Measurements from ENCODE around the gene PCSK5.
"Not testable (repeated sequence)": the region's sequence is repeated elsewhere in the genome, so short reads cannot be mapped to it uniquely, and the experiment has no call there.

The PCSK5 gene

GRCh38 chr9:76007935-76008334 lies 117.5 kb downstream of the PCSK5 start:
- DNase-seq (ENCODE audit: low read depth): no peak

DNA sequence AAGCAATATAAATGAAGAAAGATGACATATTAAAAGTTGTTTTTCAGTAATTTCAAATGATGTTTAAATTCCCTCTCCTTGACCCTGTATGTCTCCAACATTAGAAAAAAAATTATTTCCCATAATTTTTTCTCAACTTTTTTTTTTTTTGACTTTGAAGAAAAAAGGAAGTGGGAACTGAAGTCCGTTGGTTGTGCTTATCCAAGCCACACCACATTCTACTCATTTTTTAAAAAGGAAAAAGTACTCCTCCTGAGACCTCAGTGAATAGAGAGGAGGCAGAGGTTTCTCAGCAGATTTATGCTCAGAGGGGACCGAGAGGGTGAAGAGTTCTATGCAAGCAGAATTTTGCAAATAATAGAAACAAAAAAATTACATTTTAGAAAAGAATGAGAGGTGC lies 123.3 kb downstream of the PCSK5 start:
- no peak for DNase-seq (ENCODE audit: low read depth)

- DNase-seq (ENCODE audit: low read depth): no peak
Observed at GRCh38 chr9:76018235-76018634, 127.8 kb downstream of the PCSK5 start.

- DNase-seq (ENCODE audit: low read depth): no peak
Observed at GRCh38 chr9:76018761-76019160, 128.3 kb downstream of the PCSK5 start.

DNA sequence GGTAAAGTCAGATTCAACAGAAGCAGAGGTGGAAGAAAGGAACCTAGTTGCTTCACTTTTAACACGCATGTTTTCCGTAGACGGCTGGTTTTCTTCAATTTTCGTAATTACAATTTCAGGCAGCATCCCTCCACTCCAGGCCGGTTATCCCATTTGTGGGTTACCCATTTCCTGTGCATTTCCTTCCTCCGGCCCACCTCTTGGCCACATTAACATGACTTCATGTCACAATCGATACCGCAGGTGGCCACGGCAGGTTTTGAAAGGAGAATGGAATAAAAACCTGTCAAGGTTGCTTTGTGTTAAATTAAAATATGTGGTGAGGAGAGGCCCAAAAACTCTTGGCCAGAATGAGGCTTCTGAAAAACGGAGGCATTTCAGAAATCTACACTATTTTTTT lies 130.2 kb downstream of the PCSK5 start:
- no peak for DNase-seq (ENCODE audit: low read depth)

DNA sequence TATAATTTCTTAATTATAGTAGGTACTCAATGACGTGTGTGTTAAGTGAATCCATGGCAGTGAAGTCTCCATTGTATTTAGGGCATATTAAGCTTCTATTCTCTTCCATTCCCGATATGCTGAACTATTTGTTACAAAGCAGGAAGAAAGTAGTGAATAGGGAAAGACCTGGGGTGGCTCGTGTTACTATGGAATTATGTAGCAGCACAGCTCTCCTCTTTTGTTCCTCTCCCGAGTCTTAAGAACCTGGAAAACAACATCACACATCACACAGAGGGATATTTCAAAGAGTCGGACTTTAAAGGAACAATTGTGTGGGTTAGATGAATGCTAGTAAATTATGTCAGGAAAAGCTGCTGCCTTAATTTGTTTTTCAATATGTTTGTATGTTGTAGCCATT lies 131.8 kb downstream of the PCSK5 start:
- DNase-seq (ENCODE audit: low read depth): no peak

DNA sequence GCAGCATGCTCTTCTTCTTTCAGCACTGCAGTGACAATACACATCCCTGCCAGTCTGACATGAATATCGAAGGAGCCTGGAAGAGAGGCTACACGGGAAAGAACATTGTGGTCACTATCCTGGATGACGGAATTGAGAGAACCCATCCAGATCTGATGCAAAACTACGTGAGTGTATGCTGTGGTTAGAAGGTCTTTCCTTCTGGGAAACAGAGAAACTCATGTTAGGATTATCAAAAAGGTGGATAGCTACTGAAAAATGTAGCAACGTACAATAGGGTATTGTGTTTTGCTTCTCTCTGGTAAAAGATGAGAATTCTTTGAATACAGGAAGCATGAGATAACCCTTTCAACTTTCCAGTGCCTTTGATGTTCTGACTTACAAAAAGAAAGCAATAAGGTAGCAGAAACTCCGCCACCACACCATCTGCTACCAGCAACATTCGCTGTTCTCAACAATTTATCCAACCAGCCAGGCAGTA lies 133.3 kb downstream of the PCSK5 start:
- DNase-seq (ENCODE audit: low read depth): no peak

- no peak for DNase-seq (ENCODE audit: low read depth)
Observed at GRCh38 chr9:76025286-76025685, 134.8 kb downstream of the PCSK5 start.

GRCh38 chr9:76026796-76027195 lies 136.3 kb downstream of the PCSK5 start:
- no peak for DNase-seq (ENCODE audit: low read depth)

DNA sequence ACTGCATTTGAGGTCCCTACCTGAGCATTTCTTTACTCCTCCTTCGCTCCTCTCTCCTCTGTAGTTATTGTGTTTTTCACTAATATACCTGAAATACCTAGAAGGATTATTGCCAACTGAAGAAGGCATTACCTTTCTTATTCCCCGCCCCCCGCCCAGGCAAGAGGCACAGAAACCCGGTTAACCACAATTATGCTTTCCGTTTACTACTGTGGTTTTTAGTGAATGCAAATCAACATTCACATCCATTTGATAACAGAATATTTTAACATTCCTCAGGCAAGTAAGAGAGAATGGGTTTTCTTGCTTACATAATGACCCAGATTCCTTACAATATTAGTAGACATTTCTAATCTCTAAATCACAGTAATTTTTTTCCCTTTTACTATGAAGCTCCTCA lies 136.9 kb downstream of the PCSK5 start:
- no peak for DNase-seq (ENCODE audit: low read depth)

- no peak for DNase-seq (ENCODE audit: low read depth)
Observed at GRCh38 chr9:76027861-76028260, 137.4 kb downstream of the PCSK5 start.

GRCh38 chr9:76032038-76032796 lies 141.7 kb downstream of the PCSK5 start:
- DNase-seq (ENCODE audit: low read depth): no peak

DNA sequence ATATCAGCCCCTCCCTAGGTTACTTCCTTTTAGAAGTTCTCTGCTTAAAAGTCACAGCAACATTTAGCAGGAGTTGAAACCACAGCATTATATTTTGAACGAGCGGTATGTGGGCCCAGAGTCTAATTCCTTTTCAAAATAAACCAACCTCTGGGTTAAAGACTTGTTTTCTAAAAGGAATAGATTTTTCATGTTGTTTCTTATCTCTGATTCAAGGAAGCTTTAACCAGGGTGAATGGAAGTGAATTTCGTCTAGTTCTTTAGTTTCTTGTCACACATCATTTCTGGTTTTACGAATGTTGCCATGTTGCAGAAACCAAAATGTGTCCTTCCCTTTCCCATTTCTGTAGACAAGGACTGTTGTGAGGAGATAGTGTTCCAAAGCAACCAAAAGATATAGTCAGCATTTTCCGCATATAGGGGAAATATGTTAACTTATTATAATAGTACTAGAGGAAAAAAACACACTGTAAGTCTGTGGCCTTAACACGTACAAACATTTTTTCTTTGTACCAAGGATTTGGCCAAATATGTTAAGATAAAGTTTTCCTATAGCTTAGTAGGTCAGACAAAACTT lies 142.4 kb downstream of the PCSK5 start:
- no peak for DNase-seq (ENCODE audit: low read depth)

GRCh38 chr9:76034049-76034448 lies 143.6 kb downstream of the PCSK5 start:
- no peak for DNase-seq (ENCODE audit: low read depth)

DNA sequence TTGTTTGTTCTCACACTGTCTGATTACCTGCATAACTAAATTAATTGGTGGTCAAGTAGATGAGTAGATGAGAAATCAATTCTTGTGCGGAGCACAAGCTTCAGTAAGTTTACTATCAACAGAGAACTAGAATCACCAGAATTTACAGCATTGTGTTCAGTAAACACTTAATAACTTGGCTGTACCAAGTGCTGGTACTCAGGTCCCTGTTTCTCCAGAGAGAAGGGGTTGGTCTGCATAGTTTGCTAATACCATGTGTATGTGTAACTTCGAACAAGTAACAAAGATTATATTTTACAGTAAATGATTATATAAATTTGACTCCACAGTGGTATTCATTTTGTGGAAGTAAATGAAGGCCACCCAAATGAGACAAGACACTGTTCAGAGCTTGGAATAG lies 146.3 kb downstream of the PCSK5 start:
- DNase-seq (ENCODE audit: low read depth): no peak

- no peak for DNase-seq (ENCODE audit: low read depth)
Observed at GRCh38 chr9:76037587-76038225, 147.2 kb downstream of the PCSK5 start.

DNA sequence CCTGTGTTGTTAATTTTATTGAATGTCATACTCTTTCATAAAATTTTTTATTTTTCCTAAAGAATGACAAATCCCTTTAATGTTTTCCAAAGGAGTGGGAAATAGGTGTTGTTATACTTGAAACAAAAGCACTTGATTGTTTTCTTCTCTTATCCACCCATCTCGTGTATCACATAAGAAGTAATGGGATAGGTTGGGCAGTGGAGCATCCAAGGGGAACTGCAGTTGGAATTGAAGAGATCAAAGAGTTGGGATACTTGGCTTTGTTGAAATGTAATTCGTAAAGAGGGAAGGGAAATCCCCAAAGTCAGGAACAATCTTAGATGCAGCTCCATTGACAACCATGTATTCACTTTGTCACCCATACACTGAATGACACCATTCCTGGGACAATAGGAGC lies 148.0 kb downstream of the PCSK5 start:
- DNase-seq (ENCODE audit: low read depth): no peak

DNA sequence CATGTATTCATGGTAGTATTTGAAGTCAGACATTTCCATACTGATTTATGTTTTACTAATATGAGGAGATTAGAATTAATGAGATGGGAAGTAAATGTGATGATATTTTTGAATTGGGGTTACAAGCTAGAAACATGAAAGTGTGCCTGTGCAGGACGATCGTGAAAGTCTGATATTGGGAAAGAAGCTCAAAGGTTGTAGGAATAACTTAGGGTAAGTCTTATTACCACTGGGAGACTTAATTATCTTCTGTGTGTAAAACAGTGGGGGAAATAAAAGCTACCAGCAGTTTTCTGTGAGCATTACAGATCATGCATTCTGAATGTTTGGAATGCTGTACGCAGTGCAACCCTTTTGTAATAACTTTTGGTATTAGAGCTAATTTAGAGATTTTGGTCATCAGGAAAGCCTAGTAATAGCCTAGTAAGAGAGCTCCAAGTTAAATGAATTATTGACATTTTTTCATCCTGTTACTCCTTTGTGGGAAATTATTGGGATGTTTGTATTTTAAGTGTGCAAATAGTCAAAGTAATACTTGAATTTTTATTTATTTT lies 153.9 kb downstream of the PCSK5 start:
- DNase-seq (ENCODE audit: low read depth): no peak

- DNase-seq (ENCODE audit: low read depth): no peak
Observed at GRCh38 chr9:76045221-76045620, 154.7 kb downstream of the PCSK5 start.

DNA sequence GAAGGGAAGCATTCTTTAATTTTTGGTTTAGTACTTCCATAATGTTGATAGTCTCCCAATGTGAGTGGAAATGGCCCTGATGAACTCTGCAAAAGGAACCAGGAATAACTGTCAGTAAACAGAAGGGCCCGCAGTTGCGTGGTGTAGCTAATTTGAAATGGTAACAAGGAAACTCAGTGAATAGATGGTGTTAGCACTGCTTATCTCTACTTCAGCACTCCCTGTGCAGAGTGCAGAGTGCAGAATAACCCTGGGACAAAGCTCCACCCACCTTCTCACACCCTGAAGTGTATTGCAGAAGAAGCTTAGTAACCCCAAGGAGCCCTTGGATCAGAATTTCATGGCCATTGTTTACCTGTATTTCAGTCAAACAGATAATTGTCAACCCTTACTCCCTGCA lies 158.9 kb downstream of the PCSK5 start:
- DNase-seq (ENCODE audit: low read depth): no peak

GRCh38 chr9:76067696-76068095 lies 177.2 kb downstream of the PCSK5 start:
- DNase-seq (ENCODE audit: low read depth): no peak

GRCh38 chr9:76077537-76077936 lies 187.1 kb downstream of the PCSK5 start:
- no peak for DNase-seq (ENCODE audit: low read depth)

DNA sequence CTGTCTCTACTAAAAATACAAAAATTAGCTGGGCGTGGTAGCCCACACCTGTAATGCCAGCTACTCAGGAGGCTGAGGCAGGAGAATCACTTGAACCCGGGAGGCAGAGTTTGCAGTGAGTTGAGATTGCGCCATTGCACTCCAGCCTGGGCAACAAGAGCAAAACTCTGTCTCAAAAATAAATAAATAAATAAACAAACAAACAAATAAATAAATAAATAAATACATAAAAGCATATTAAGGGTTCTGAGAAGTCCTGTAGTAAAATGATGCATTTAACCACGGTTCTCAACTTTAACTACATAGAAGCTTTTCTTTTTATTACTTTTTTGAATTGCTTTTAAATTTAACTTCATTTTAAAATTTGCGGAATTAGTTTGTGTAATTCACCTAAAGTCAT lies 190.8 kb downstream of the PCSK5 start:
- not testable (repeated sequence) for DNase-seq (ENCODE audit: low read depth)
